MM.1S (cell line): ENCODE measurements around the gene UNC13A.

Experiments used
- DNase-seq: peaks from one replicate; pipeline ENCODE4 v3.0.0-alpha.2; 2015
- H2AFZ ChIP-seq: fragments of 300-600 bp; sonication (generic); 2 replicates; pipeline ENCODE4 v1.6.0; 2016; ENCODE audit warnings: antibody characterized with exemption, low read length
- H3F3A ChIP-seq: fragments of 300-600 bp; sonication (generic); 2 replicates; pipeline ENCODE4 v1.6.1; 2016; ENCODE audit warnings: mild to moderate bottlenecking, antibody characterized with exemption, low read length, moderate library complexity, mixed read lengths; ENCODE audit not compliant: insufficient read depth
- H3K27ac ChIP-seq: fragments of 300-600 bp; sonication (generic); 2 replicates; pipeline ENCODE4 v1.5.1; 2016; ENCODE audit warnings: mild to moderate bottlenecking, low read length
- H3K27me3 ChIP-seq: fragments of 300-600 bp; sonication (generic); replicated peaks from 2 replicates; pipeline ENCODE4 v1.6.0; 2016; ENCODE audit warnings: low read length; ENCODE audit not compliant: insufficient read depth
- H3K36me3 ChIP-seq: fragments of 300-600 bp; sonication (generic); replicated peaks from 2 replicates; pipeline ENCODE4 v1.6.1; 2016; ENCODE audit warnings: mild to moderate bottlenecking, low read length, mixed read lengths; ENCODE audit not compliant: insufficient read depth
- H3K4me1 ChIP-seq: fragments of 300-600 bp; sonication (generic); 2 replicates; pipeline ENCODE4 v1.6.1; 2016; ENCODE audit warnings: low read length, mixed read lengths
- H3K4me2 ChIP-seq: fragments of 300-600 bp; sonication (generic); 2 replicates; pipeline ENCODE4 v1.6.0; 2016; ENCODE audit warnings: low read depth, low read length
- H3K4me3 ChIP-seq: fragments of 300-600 bp; sonication (generic); 2 replicates; pipeline ENCODE4 v1.5.1; 2016; ENCODE audit warnings: low read length, mixed read lengths
- H3K79me2 ChIP-seq: fragments of 300-600 bp; sonication (generic); 2 replicates; pipeline ENCODE4 v1.6.1; 2016; ENCODE audit warnings: mixed run types, low read length, mixed read lengths
- H3K9ac ChIP-seq: fragments of 300-600 bp; sonication (generic); 2 replicates; pipeline ENCODE4 v1.6.1; 2016; ENCODE audit warnings: low read length, mixed read lengths
- H3K9me2 ChIP-seq: fragments of 300-600 bp; sonication (generic); replicated peaks from 2 replicates; pipeline ENCODE4 v1.6.1; 2016; ENCODE audit warnings: mild to moderate bottlenecking, low read length, mixed read lengths; ENCODE audit not compliant: insufficient read depth
- H3K9me3 ChIP-seq: fragments of 300-600 bp; sonication (generic); replicated peaks from 2 replicates; pipeline ENCODE4 v1.6.1; 2016; ENCODE audit warnings: mild to moderate bottlenecking, low read length, mixed read lengths; ENCODE audit not compliant: insufficient read depth
- H4K20me1 ChIP-seq: fragments of 300-600 bp; sonication (generic); 2 replicates; pipeline ENCODE4 v1.6.1; 2016; ENCODE audit warnings: mild to moderate bottlenecking, low read length, moderate library complexity, mixed read lengths; ENCODE audit not compliant: insufficient read depth
- EZH2 ChIP-seq: fragments of 300-600 bp; sonication (generic); optimal IDR thresholded peaks from 2 replicates; pipeline ENCODE3; 2017; ENCODE audit warnings: low read depth, mild to moderate bottlenecking, antibody characterized with exemption, low read length, mixed read lengths
- EZH2phosphoT487 ChIP-seq: fragments of 300-600 bp; sonication (generic); IDR thresholded peaks from 2 replicates; pipeline ENCODE4 v1.6.1; 2018; ENCODE audit warnings: antibody characterized with exemption, low read length
- TF ChIP-seq, protein P1 (sequence below): fragments of 300-600 bp; sonication (generic); IDR thresholded peaks from 2 replicates; pipeline ENCODE4 v1.5.1; 2016; ENCODE audit warnings: antibody characterized with exemption, low read length, mixed read lengths

Gene UNC13A

DNA sequence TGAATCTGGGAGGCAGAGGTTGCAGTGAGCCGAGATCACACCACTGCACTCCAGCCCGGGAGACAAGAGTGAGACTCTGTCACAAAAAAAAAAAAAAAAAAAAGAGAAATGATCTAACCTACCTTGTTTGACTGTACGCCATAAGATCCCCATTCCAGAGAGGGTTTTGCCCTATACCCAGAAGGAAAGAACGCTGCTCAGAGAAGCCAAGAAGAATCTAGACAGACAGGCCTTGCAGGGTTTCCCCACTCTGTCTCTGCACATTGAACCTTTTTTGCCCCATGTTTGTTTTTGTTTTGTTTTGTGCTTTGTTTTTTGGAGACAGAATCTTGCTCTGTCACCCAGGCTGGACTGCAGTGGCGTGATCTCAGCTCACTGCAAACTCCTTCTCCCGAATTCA is 23.7 kb upstream of the UNC13A start:
- no peak overlapping the region for H3K27ac ChIP-seq
- no peaks in the 10 kb centered on the region for H3K9me2 ChIP-seq
- H3K9me3 ChIP-seq: no peaks in the 10 kb centered on the region
- H3K79me2 ChIP-seq: no peaks in the 10 kb centered on the region
- no peak overlapping the region for H2AFZ ChIP-seq
- H3F3A ChIP-seq: no peaks in the 10 kb centered on the region
- no peak for DNase-seq
- H4K20me1 ChIP-seq: no peaks in the 10 kb centered on the region
- no peak overlapping the region for H3K4me3 ChIP-seq
- H3K4me1 ChIP-seq: no peaks in the 10 kb centered on the region
- H3K9ac ChIP-seq: no peak overlapping the region
- no peak overlapping the region for H3K4me2 ChIP-seq
- H3K27me3 ChIP-seq: peaks cover 42% of the 10 kb centered on the region
- no peaks in the 10 kb centered on the region for H3K36me3 ChIP-seq
- TF ChIP-seq, protein P1, sequence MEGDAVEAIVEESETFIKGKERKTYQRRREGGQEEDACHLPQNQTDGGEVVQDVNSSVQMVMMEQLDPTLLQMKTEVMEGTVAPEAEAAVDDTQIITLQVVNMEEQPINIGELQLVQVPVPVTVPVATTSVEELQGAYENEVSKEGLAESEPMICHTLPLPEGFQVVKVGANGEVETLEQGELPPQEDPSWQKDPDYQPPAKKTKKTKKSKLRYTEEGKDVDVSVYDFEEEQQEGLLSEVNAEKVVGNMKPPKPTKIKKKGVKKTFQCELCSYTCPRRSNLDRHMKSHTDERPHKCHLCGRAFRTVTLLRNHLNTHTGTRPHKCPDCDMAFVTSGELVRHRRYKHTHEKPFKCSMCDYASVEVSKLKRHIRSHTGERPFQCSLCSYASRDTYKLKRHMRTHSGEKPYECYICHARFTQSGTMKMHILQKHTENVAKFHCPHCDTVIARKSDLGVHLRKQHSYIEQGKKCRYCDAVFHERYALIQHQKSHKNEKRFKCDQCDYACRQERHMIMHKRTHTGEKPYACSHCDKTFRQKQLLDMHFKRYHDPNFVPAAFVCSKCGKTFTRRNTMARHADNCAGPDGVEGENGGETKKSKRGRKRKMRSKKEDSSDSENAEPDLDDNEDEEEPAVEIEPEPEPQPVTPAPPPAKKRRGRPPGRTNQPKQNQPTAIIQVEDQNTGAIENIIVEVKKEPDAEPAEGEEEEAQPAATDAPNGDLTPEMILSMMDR: no peak
- TF ChIP-seq EZH2phosphoT487 (no peak), EZH2 (no peak)

DNA sequence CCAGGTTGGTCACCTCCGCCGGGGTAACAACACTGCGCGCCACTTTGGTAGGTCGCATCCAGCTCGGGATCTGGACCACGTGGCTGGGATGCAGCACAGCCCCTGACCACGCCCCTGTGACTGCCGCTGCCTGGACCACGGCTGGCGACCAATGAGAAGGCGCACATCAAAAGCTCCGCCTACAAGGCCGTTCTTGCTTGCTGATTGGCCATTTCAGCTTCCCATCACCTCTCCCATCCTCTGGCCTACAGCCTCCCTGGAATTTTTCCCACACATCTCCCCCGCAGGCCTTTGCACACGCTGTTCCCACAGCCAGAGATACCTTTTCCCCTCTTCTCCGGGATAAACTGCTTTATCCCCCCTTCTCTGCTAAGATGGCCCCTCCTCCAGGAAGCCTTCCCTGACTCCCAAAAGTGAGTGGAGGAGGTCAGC is 18.6 kb upstream of the UNC13A start:
- H2AFZ ChIP-seq: no peak overlapping the region
- no peak for DNase-seq

DNA sequence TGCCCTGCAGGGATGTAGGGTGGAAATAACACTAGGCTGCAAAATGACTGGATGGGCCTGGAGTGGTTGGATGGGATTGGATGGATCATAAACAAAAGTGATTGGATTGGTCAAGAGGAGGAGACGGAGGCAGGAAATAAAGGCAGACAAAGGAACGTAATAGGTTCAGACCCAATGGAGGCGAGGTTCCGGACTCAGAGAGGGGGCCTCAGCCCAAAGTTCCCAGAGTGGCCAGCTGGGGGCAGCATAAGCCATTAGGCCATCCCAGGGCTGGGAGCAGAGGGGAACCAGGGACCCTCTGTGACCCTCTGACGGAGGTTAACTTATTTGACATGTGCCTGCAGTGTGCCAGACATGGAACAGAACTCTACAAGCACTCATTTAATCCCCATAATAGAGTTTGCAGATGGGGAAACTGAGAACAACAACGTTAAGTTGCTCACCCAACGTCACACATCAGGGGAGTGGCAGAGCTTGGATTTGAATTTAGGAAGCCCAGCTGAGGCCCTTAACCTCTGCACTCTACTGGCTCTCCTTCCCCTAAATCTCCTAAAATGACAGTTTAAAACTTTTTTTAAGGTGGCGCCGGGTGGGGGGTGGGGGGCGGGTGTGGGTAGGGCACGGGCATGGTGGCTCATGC is 15.8 kb upstream of the UNC13A start:
- TF ChIP-seq EZH2phosphoT487 (no peak), EZH2 (no peak)
- TF ChIP-seq, protein P1: peak; percentile 85
- H3K4me3 ChIP-seq: no peak overlapping the region
- H4K20me1 ChIP-seq: no peaks in the 10 kb centered on the region
- H3K9me3 ChIP-seq: no peaks in the 10 kb centered on the region
- no peaks in the 10 kb centered on the region for H3K4me1 ChIP-seq
- no peak overlapping the region for H3K27ac ChIP-seq
- no peak overlapping the region for H3K9ac ChIP-seq
- H3K79me2 ChIP-seq: no peaks in the 10 kb centered on the region
- H3K9me2 ChIP-seq: no peaks in the 10 kb centered on the region
- H3K36me3 ChIP-seq: no peaks in the 10 kb centered on the region
- no peak overlapping the region for H2AFZ ChIP-seq
- peak; percentile 19 for DNase-seq
- no peaks in the 10 kb centered on the region for H3F3A ChIP-seq
- no peak overlapping the region for H3K4me2 ChIP-seq
- H3K27me3 ChIP-seq: peaks cover 44% of the 10 kb centered on the region

More for the DNA sequence above, 18.6 kb upstream of the UNC13A start:
- no peaks in the 10 kb centered on the region for H3K36me3 ChIP-seq
- H4K20me1 ChIP-seq: no peaks in the 10 kb centered on the region
- H3K79me2 ChIP-seq: no peaks in the 10 kb centered on the region
- no peaks in the 10 kb centered on the region for H3K4me1 ChIP-seq
- H3K27ac ChIP-seq: no peak overlapping the region
- no peaks in the 10 kb centered on the region for H3K9me3 ChIP-seq
- no peaks in the 10 kb centered on the region for H3K9me2 ChIP-seq
- no peaks in the 10 kb centered on the region for H3F3A ChIP-seq
- H3K4me2 ChIP-seq: no peak overlapping the region
- H3K27me3 ChIP-seq: peaks cover 40% of the 10 kb centered on the region
- no peak overlapping the region for H3K4me3 ChIP-seq
- H3K9ac ChIP-seq: no peak overlapping the region
- TF ChIP-seq, protein P1: no peak
- TF ChIP-seq EZH2phosphoT487 (no peak), EZH2 (no peak)
